Liver (tissue), 9 donors: Measurements from ENCODE around the gene PGGHG. TPM values are rescaled to one million over a fixed set of nuclear protein-coding genes. Genes with fewer than 3 reads are reported as not detected.
"Not testable (repeated sequence)": the region's sequence is repeated elsewhere in the genome, so short reads cannot be mapped to it uniquely, and the experiment has no call there.

Experiments
- DNase-seq: peaks from one replicate; pipeline ENCODE4 v3.0.0-alpha.2; 2017; ENCODE audit warnings: low spot score
- H3K27ac ChIP-seq, 2 donors: one replicate each; pipeline ENCODE4 v1.7.0; 2013; ENCODE audit warnings: inconsistent platforms in 2 of 2, low read length in 2 of 2, control low read depth in 1 of 2, low read depth in 1 of 2, mild to moderate bottlenecking in 1 of 2
- H3K27me3 ChIP-seq, 4 donors: one replicate each; pipeline versions ENCODE4 v1.6.1 to v1.7.0; 2013; ENCODE audit warnings: low read length in 3 of 4, inconsistent platforms in 1 of 4, mild to moderate bottlenecking in 1 of 4, moderate library complexity in 1 of 4; ENCODE audit not compliant: control insufficient read depth in 4 of 4, insufficient read depth in 4 of 4
- H3K36me3 ChIP-seq, 4 donors: one replicate each; pipeline versions ENCODE4 v1.6.1 to v1.7.0; 2013; ENCODE audit warnings: low read length in 3 of 4, mild to moderate bottlenecking in 3 of 4, low read depth in 1 of 4, moderate library complexity in 1 of 4; ENCODE audit not compliant: control insufficient read depth in 4 of 4, insufficient read depth in 3 of 4
- H3K4me1 ChIP-seq, 4 donors: one replicate each; pipeline versions ENCODE4 v1.6.1 to v1.7.0; 2013; ENCODE audit warnings: low read length in 3 of 4, mild to moderate bottlenecking in 3 of 4, moderate library complexity in 1 of 4; ENCODE audit not compliant: control insufficient read depth in 4 of 4, insufficient read depth in 4 of 4
- H3K4me3 ChIP-seq, 3 donors: one replicate each; pipeline versions ENCODE4 v1.6.1 to v1.7.0; 2013; ENCODE audit warnings: low read length in 3 of 3, control low read depth in 1 of 3, low read depth in 1 of 3, mild to moderate bottlenecking in 1 of 3
- H3K9ac ChIP-seq, 2 donors: one replicate each; pipeline ENCODE4 v1.7.0; 2013; ENCODE audit warnings: low read length in 2 of 2, mild to moderate bottlenecking in 2 of 2, moderate library complexity in 2 of 2, control low read depth in 1 of 2, low read depth in 1 of 2
- H3K9me3 ChIP-seq, 4 donors: one replicate each; pipeline versions ENCODE4 v1.6.1 to v1.7.0; 2013; ENCODE audit warnings: low read length in 3 of 4; ENCODE audit not compliant: control insufficient read depth in 4 of 4
- ATF3 ChIP-seq: IDR thresholded peaks from 2 replicates; pipeline ENCODE4 v1.6.1; 2016; ENCODE audit warnings: antibody characterized with exemption
- CTCF ChIP-seq: fragments of 150-350 bp; IDR thresholded peaks from 2 replicates; pipeline ENCODE4 v1.5.1; 2017; ENCODE audit warnings: improper control_type of control experiment, low read depth, low read length; ENCODE audit not compliant: missing input control
- EGR1 ChIP-seq, 2 donors: IDR thresholded peaks; 2 replicates each; pipeline ENCODE4 v1.6.1; 2016 to 2018; ENCODE audit warnings: antibody characterized with exemption in 2 of 2, low read depth in 2 of 2
- FOXA1 ChIP-seq: IDR thresholded peaks from 2 replicates; pipeline ENCODE4 v1.6.1; 2016; ENCODE audit warnings: antibody characterized with exemption
- FOXA2 ChIP-seq: IDR thresholded peaks from 2 replicates; pipeline ENCODE4 v1.6.1; 2016; ENCODE audit warnings: antibody characterized with exemption
- GABPA ChIP-seq, 2 donors: IDR thresholded peaks in 1 of 2; conservative IDR thresholded peaks in 1 of 2; 2 replicates each; pipeline ENCODE4 v1.6.1; 2016; ENCODE audit warnings: antibody characterized with exemption in 2 of 2, mild to moderate bottlenecking in 1 of 2, moderate library complexity in 1 of 2
- HNF4A ChIP-seq, 2 donors: conservative IDR thresholded peaks; 2 replicates each; pipeline ENCODE4 v1.6.1; 2016; ENCODE audit warnings: antibody characterized with exemption in 2 of 2, mild to moderate bottlenecking in 2 of 2
- HNF4G ChIP-seq: IDR thresholded peaks from 2 replicates; pipeline ENCODE4 v1.6.1; 2016; ENCODE audit warnings: antibody characterized with exemption
- JUND ChIP-seq, 2 donors: IDR thresholded peaks; 2 replicates each; pipeline ENCODE4 v1.6.1; 2016; ENCODE audit warnings: antibody characterized with exemption in 2 of 2
- MAX ChIP-seq: IDR thresholded peaks from 2 replicates; pipeline ENCODE4 v1.6.1; 2016; ENCODE audit warnings: antibody characterized with exemption
- NR2F2 ChIP-seq: IDR thresholded peaks from 2 replicates; pipeline ENCODE4 v1.6.1; 2016; ENCODE audit warnings: antibody characterized with exemption
- RAD21 ChIP-seq, 2 donors: IDR thresholded peaks; 2 replicates each; pipeline ENCODE4 v1.6.1; 2016; ENCODE audit warnings: antibody characterized with exemption in 2 of 2, mild to moderate bottlenecking in 2 of 2
- REST ChIP-seq: IDR thresholded peaks from 2 replicates; pipeline ENCODE4 v1.6.1; 2016; ENCODE audit warnings: antibody characterized with exemption, mild to moderate bottlenecking
- RXRA ChIP-seq, 2 donors: IDR thresholded peaks; 2 replicates each; pipeline ENCODE4 v1.6.1; 2017 to 2018; ENCODE audit warnings: antibody characterized with exemption in 2 of 2, mild to moderate bottlenecking in 1 of 2
- SP1 ChIP-seq: IDR thresholded peaks from 2 replicates; pipeline ENCODE4 v1.6.1; 2018; ENCODE audit warnings: antibody characterized with exemption, mild to moderate bottlenecking
- TAF1 ChIP-seq: conservative IDR thresholded peaks from 2 replicates; pipeline ENCODE4 v1.6.1; 2016; ENCODE audit warnings: antibody characterized with exemption, mild to moderate bottlenecking
- YY1 ChIP-seq: IDR thresholded peaks from 2 replicates; pipeline ENCODE4 v1.6.1; 2016; ENCODE audit warnings: antibody characterized with exemption, mild to moderate bottlenecking
- ZBTB33 ChIP-seq: IDR thresholded peaks from 2 replicates; pipeline ENCODE4 v1.6.1; 2016; ENCODE audit warnings: antibody characterized with exemption
- WGBS: extraction: QIAGEN DNeasy Blood & Tissue Kit; methylation state at CpG from one replicate; pipeline ENCODE4 v1.1.7; 2013; 5-methylcytosine and 5-hydroxymethylcytosine counted together
- polyA plus RNA-seq, 2 donors: library from polyadenylated mRNA; stranded (reverse) in 1 of 2; unstranded in 1 of 2; fragments of 200-250 nt in 1 of 2; fragments of >200 nt in 1 of 2; fragmentation: Nextera tagmentation in 1 of 2; extraction: Ambion mirVana in 1 of 2; gene quantifications; one replicate each; pipeline versions ENCODE4 v1.2.1 to v1.2.3, GENCODE V29; 2013 to 2015
- total RNA-seq, 2 donors: library from RNA; depleted of rRNA; stranded (reverse); fragments of >200 nt; gene quantifications; one replicate each; pipeline ENCODE4 v1.2.3, GENCODE V29; 2014
- donor health status: healthy.
- donor health status: healthy.
- donor health status: healthy.
- donor health status: healthy.
- donor health status: healthy.

PGGHG gene
- total and polyA plus RNA-seq, 4 donors: 1.3 to 11.4 (median 7.5) TPM

- TF ChIP-seq GABPA (IDR thresholded peaks at IDR 0.05 in 1 of 2, conservative IDR thresholded peaks at IDR 0.05 in 1 of 2): no peak
- TF ChIP-seq TAF1: no peak
- TF ChIP-seq RAD21 (IDR thresholded peaks at IDR 0.05): no peak
- no peak for TF ChIP-seq EGR1 (IDR thresholded peaks at IDR 0.05; ENCODE audit: low read depth in 2 of 2)
- no peak for TF ChIP-seq FOXA2
- TF ChIP-seq ATF3: no peak
- TF ChIP-seq HNF4G: no peak
- no peak for TF ChIP-seq RXRA (IDR thresholded peaks at IDR 0.05)
- no peak for TF ChIP-seq FOXA1
- no peak for TF ChIP-seq JUND (IDR thresholded peaks at IDR 0.05)
Measured at GRCh38 chr11:332651-333480, 43.9 kb downstream of the PGGHG start (continued).

- WGBS: 90% methylated on average over 17 of the region's 17 CpGs
- not testable (repeated sequence) for DNase-seq, H3K9ac ChIP-seq, H3K27me3 ChIP-seq, H3K4me3 ChIP-seq, H3K4me1 ChIP-seq, H3K36me3 ChIP-seq, H3K9me3 ChIP-seq, H3K27ac ChIP-seq
Measured at GRCh38 chr11:333616-334263, 44.8 kb downstream of the PGGHG start.

GRCh38 chr11:334264-334994 lies 45.5 kb downstream of the PGGHG start:
- no peak for DNase-seq

More at GRCh38 chr11:334264-334994, 45.5 kb downstream of the PGGHG start:
- Histone ChIP-seq H3K4me1 (peaks cover 0 to 3% (median 1%) of the 10 kb centered on the region in 4 donors), H3K4me3 (no peak overlapping the region), H3K27me3 (no peaks in the 10 kb centered on the region), H3K36me3 (no peaks in the 10 kb centered on the region), H3K9me3 (no peaks in the 10 kb centered on the region), H3K27ac (peak overlapping the region in 1 of 2 donors; percentile 31), H3K9ac (no peak overlapping the region)
- no peak for TF ChIP-seq FOXA1
- no peak for TF ChIP-seq HNF4G
- TF ChIP-seq RXRA (IDR thresholded peaks at IDR 0.05): no peak
- no peak for TF ChIP-seq REST
- no peak for TF ChIP-seq RAD21 (IDR thresholded peaks at IDR 0.05)
- TF ChIP-seq GABPA (IDR thresholded peaks at IDR 0.05 in 1 of 2, conservative IDR thresholded peaks at IDR 0.05 in 1 of 2): no peak
- TF ChIP-seq ZBTB33: no peak
- no peak for TF ChIP-seq ATF3
- TF ChIP-seq FOXA2: no peak
- no peak for TF ChIP-seq NR2F2
- no peak for TF ChIP-seq SP1
- no peak for TF ChIP-seq YY1
- no peak for TF ChIP-seq TAF1
- no peak for TF ChIP-seq CTCF
- TF ChIP-seq MAX: no peak
- TF ChIP-seq JUND (IDR thresholded peaks at IDR 0.05): no peak
- no peak for TF ChIP-seq EGR1 (IDR thresholded peaks at IDR 0.05; ENCODE audit: low read depth in 2 of 2)
- no peak for TF ChIP-seq HNF4A (conservative IDR thresholded peaks at IDR 0.05)
- WGBS: 80% methylated on average over 25 of the region's 25 CpGs
